PFSK-1 (cell line): ENCODE data around the gene ECM1.

Experiments
- FOXP2 ChIP-seq: optimal IDR thresholded peaks from 2 replicates; pipeline ENCODE3; 2011; ENCODE audit warnings: borderline replicate concordance, control low read depth, inconsistent platforms; ENCODE audit not compliant: insufficient read depth; ENCODE audit errors: extremely low read length, extremely low read depth
- POLR2AphosphoS5 ChIP-seq: IDR thresholded peaks from 2 replicates; pipeline ENCODE4 v1.6.1; 2012; ENCODE audit warnings: low read depth, mild to moderate bottlenecking, control low read depth, low read length, moderate library complexity
- SIN3A ChIP-seq: IDR thresholded peaks from 2 replicates; pipeline ENCODE4 v1.6.1; 2012; ENCODE audit warnings: mild to moderate bottlenecking, low read length, moderate library complexity, borderline replicate concordance; ENCODE audit not compliant: insufficient read depth
- TAF1 ChIP-seq: IDR thresholded peaks from 2 replicates; pipeline ENCODE4 v1.6.1; 2012; ENCODE audit warnings: low read length, control low read depth, borderline replicate concordance; ENCODE audit not compliant: insufficient read depth
- TF ChIP-seq, protein P1 (sequence below), 2 experiments: IDR thresholded peaks; 2 replicates each; pipeline versions ENCODE4 v1.6.1 to v1.8.0; 2011 to 2012; ENCODE audit warnings: low read depth in 2 of 2, low read length in 2 of 2, control low read depth in 1 of 2, inconsistent platforms in 1 of 2, mild to moderate bottlenecking in 1 of 2, moderate library complexity in 1 of 2; ENCODE audit not compliant: insufficient read depth in 1 of 2

ECM1 gene

DNA sequence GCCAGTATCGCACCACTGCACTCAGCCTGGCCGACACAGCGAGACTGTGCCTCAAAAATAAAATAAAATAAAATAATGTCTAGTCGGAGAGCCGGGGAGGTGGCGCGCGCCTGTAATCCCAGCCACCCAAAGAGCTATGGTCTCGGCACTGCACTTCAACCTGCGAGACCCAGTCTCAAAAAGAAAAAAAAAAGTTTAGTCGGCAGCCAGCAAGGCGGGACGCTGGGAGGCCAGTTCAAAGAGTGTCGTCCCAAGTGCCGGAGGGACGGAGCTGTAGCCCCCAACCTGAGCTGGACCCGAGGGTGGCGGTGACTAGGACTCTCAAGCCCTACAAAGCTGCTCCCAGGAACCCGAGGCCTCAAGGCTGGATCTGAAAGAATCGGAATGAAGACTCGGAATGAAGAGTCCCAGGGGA lies 7.0 kb downstream of the ECM1 start:
- no peak for TF ChIP-seq FOXP2
- TF ChIP-seq TAF1 = no peak
- TF ChIP-seq POLR2AphosphoS5 = no peak
- TF ChIP-seq, protein P1, sequence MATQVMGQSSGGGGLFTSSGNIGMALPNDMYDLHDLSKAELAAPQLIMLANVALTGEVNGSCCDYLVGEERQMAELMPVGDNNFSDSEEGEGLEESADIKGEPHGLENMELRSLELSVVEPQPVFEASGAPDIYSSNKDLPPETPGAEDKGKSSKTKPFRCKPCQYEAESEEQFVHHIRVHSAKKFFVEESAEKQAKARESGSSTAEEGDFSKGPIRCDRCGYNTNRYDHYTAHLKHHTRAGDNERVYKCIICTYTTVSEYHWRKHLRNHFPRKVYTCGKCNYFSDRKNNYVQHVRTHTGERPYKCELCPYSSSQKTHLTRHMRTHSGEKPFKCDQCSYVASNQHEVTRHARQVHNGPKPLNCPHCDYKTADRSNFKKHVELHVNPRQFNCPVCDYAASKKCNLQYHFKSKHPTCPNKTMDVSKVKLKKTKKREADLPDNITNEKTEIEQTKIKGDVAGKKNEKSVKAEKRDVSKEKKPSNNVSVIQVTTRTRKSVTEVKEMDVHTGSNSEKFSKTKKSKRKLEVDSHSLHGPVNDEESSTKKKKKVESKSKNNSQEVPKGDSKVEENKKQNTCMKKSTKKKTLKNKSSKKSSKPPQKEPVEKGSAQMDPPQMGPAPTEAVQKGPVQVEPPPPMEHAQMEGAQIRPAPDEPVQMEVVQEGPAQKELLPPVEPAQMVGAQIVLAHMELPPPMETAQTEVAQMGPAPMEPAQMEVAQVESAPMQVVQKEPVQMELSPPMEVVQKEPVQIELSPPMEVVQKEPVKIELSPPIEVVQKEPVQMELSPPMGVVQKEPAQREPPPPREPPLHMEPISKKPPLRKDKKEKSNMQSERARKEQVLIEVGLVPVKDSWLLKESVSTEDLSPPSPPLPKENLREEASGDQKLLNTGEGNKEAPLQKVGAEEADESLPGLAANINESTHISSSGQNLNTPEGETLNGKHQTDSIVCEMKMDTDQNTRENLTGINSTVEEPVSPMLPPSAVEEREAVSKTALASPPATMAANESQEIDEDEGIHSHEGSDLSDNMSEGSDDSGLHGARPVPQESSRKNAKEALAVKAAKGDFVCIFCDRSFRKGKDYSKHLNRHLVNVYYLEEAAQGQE (IDR thresholded peaks at IDR 0.05; ENCODE audit: insufficient read depth in 1 of 2, low read depth in 2 of 2, low read length in 2 of 2) = no peak
- no peak for TF ChIP-seq SIN3A

DNA sequence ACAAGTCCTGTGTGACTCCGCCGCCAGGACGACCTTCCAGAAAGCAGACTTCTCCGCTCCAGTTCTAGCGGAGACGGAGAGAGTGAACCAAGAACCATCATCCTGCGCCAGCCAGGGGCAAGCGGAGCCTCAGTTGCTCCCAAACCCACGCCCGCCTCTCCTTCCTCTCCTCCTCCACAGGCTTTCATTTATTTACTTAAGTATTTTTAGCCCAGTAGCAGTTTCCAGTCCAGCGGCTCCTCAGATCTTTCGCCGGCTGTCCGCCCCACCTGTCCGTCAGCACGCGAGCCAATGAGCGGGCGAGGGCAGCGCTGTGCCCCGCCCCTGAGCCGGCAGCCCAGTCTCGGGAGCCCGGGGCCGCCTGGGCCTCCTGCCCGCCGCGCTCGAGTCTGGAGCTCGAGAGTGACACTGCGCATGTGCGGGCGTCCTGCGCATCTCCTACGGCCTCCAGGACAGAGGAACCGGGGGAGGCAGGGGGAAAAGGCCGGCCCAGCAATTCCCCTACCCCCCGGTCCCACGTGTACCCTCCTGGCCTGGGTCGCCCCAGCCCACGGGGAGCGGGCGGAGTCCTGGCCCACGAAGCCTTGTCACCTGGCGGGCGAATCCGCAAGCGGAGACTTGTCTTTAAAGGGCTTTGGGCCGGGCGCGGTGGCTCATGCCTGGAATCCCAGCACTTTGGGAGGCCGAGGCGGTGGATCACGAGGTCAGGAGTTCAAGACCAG lies 7.6 kb downstream of the ECM1 start, which contains the start of gene FALEC:
Gene FALEC, plus strand, starts transcription at position 425 of the 722 bp plus-strand sequence.
- TF ChIP-seq POLR2AphosphoS5 (peak; percentile 44; the same call in 1 of the 2 replicates), SIN3A (no peak), FOXP2 (peak; percentile 16)

DNA sequence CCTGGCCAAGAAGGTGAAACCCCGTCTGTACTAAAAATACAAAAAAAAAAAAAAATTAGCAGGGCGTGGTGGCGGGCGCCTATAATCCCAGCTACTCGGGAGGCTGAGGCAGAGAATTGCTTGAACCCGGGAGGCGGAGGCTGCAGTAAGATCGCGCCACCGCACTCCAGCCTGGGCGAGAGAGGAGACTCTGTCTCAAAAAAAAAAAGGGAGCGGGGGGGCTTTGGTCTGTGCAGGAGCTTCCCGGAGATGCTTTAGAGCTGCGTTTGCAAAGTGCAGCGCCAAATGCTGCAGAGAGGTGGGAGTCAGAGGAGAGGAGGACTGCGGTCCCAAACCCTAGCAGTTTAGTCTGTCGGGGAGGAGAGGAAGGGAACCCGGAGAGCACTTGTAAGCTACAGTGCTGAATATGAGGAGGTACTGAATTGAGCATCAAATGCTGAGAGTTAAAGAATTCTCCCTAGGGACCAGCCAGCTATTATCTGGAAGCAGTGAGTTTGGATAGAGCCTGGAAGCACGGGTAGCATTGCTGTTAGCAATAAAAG lies 8.2 kb downstream of the ECM1 start:
- TF ChIP-seq, protein P1 (IDR thresholded peaks at IDR 0.05; ENCODE audit: insufficient read depth in 1 of 2, low read depth in 2 of 2, low read length in 2 of 2) = no peak
- TF ChIP-seq TAF1 = no peak
- TF ChIP-seq FOXP2 = no peak
- no peak for TF ChIP-seq SIN3A
- no peak for TF ChIP-seq POLR2AphosphoS5

DNA sequence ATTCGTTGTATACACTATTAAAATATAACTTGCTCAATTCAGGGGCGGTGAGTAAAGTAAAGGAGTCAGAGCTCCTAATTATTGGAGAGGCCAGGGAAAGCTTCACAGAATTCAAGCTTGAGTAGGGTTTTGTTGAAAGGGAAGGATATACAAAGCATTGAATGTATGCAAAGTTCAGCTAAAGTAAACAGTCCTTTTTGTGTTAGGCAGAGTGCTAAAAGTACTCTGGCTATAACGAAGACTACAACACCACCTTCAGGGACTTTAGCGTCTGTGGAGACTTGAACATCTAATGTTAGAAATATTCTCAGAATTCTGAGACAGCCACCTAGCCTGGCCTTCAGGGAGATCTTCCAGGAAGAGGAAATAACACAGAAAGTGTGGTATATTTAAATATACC lies 8.7 kb downstream of the ECM1 start:
- TF ChIP-seq, protein P1 (IDR thresholded peaks at IDR 0.05; ENCODE audit: insufficient read depth in 1 of 2, low read depth in 2 of 2, low read length in 2 of 2) = no peak
- no peak for TF ChIP-seq FOXP2
- TF ChIP-seq TAF1 = no peak
- no peak for TF ChIP-seq POLR2AphosphoS5
- TF ChIP-seq SIN3A = no peak

DNA sequence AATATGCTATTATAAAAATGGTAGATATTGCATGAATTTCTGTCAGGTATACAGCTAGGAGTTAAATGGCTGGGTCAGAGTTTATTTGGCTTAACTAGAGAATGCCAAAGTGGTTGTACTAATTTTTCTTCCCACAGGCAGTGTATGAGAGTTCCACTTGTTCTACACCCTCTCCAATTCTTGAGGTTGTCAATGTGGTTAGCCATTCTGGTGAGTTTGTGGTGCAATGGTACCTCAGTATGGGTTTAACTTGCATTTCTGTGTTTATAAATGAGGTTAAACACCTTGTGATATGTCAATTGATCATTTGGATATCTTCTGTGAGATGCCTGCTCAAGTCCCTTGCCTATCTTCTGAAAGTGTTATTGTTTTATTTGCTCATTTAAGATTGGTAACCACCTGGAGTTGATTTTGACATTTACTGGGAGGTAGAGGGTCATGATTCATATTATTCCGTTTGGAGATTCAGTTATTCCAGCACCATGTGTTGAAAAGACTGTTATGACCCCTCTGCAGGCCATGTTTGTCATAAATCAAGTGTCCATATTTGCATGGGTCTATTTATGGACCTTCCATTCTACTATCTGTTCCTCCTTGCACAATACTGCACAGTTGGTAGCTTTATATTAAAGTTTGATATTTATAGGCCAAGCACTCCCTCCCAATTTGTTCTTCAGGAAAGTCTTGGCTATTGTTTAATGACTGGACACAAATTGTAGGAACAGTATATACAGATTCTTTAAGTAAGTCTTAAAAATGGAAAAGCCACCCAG lies 13.5 kb downstream of the ECM1 start:
- TF ChIP-seq, protein P1 (IDR thresholded peaks at IDR 0.05; ENCODE audit: insufficient read depth in 1 of 2, low read depth in 2 of 2, low read length in 2 of 2) = no peak
- TF ChIP-seq SIN3A = no peak
- TF ChIP-seq FOXP2 = no peak
- TF ChIP-seq TAF1 = no peak
- TF ChIP-seq POLR2AphosphoS5 = no peak
